ENCODE data around the gene CHST11.

Gene CHST11

DNA sequence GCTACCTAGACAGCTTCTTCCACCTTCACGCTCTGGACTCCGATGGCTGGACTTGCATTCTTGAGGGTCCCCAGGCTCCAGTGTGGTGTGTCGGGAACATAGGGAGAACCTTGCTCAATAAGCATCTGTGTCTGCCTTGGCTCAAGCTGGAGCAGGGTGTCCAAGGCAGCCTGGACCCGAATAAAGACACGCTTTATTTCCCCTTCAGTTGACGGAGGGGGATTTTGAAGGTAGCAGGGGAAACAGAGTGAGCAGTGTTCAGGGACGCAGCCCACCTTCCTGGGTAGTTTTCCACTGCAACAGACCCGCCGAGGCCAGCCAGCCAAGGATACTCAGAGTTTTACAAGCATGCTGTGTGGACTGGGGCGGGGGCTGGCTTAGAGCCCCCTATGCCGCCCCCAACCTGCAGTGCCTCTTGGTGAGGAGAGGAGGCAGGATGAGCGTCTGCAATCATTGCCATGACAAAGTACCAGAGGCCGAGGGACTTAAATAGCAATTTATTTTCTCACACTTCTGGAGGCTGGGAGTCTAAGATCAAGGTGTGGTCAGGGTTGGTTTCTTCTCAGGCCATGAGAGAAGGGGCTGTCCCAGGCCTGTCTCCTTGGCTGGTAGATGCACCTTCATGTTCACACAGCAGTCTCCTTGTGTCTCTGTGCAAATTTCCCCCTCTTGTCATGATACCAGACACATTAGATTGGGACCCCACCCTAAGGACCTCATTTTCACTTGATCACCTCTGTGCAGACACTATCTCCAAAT, 201.2 kb downstream of the CHST11 start:
- H3K4me3 Mint-ChIP-seq: no peak overlapping the region
- H3K27ac Mint-ChIP-seq: no peak overlapping the region
- H3K27me3 Mint-ChIP-seq: no peaks in the 10 kb centered on the region
- H3K9me3 Mint-ChIP-seq: no peaks in the 10 kb centered on the region
- peaks cover 24% of the 10 kb centered on the region for H3K4me1 Mint-ChIP-seq
- no peaks in the 10 kb centered on the region for H3K36me3 Mint-ChIP-seq

DNA sequence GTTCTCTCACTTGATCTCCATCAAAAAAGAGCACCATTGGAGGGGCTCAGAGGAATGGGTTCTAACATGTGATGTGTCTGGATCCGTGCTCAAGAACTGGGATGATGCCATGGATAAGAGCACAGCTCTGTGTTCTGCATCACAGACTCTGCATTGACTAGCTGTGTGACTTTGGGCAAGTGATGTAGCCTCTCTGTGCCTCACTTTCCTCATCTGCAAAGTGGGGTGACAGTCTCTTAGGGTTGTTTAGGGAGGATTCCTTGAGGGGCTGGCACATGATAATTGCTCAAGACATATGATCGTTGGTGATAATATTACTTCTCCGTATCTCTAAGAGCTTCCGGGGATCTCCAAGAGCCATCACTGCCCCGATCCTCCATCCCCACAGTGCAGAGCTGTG, 202.3 kb downstream of the CHST11 start:
- Mint-ChIP-seq H3K27me3 (no peaks in the 10 kb centered on the region), H3K36me3 (no peaks in the 10 kb centered on the region), H3K4me3 (no peak overlapping the region), H3K27ac (no peak overlapping the region), H3K4me1 (peaks cover 22% of the 10 kb centered on the region), H3K9me3 (no peaks in the 10 kb centered on the region)

DNA sequence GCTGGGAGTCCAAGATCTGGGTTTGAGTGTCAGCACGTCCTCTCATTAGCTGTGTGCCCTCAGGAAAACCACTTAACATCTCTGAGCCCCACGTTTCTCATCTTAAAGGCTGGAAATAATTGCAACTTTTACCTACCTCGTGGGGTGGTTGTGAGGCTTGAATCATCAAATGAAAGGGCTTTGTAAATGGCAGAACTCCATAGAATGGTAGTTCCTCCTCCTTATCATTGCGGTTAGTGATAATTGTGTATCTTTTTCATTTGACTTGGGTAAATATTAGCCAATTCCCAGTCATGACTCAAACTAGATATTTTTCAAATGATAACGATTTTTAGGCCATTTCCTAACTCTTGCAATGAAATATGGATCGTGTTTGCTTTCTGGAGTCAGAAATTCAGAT, 205.5 kb downstream of the CHST11 start:
- Mint-ChIP-seq H3K9me3 (no peaks in the 10 kb centered on the region), H3K27me3 (no peaks in the 10 kb centered on the region), H3K36me3 (peaks cover 2% of the 10 kb centered on the region), H3K4me1 (peaks cover 20% of the 10 kb centered on the region), H3K27ac (peak overlapping the region; percentile 1), H3K4me3 (no peak overlapping the region)

DNA sequence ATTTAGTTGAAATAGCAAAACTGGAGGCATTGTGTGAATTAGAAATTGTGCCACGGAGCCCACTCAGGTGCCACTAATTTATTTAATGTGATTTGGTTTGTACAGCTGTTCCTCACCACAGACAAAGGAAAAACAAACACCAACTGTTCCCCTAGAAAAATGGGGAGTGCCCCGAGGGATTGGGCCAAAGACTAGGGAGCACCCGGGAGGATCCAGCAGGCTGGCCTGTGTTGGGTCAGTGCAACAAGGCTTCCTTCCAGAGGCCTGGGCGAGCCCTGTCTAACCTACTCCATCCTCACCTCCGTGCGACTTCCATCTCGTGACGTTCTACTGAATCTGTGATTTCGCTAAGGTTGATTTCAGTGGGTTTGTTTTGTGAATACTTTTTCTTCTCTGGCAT, 206.2 kb downstream of the CHST11 start:
- Mint-ChIP-seq H3K27ac (no peak overlapping the region), H3K4me3 (no peak overlapping the region), H3K4me1 (peaks cover 20% of the 10 kb centered on the region), H3K27me3 (no peaks in the 10 kb centered on the region), H3K9me3 (no peaks in the 10 kb centered on the region), H3K36me3 (peaks cover 2% of the 10 kb centered on the region)

DNA sequence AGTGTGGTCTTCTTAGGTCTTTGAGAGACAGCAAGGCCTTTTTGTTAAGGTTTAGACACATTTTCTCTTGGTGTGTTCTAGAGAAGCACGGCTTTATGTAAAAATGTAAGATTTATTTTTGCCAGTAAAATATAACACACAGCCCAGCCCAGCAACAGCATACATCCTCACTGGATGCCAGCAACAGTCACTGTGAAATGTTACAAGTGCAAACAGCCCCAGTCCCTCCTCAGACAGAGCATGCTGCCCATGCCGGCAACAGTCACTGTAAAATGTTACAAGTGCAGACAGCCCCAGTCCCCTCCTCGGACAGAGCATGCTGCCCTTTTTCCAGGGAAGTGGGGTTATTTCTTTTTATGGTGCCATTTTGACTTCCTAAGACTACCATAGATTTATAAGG, 207.6 kb downstream of the CHST11 start:
- Mint-ChIP-seq H3K36me3 (peaks cover 2% of the 10 kb centered on the region), H3K27me3 (no peaks in the 10 kb centered on the region), H3K4me1 (peaks cover 25% of the 10 kb centered on the region), H3K4me3 (no peak overlapping the region), H3K27ac (no peak overlapping the region), H3K9me3 (no peaks in the 10 kb centered on the region)

DNA sequence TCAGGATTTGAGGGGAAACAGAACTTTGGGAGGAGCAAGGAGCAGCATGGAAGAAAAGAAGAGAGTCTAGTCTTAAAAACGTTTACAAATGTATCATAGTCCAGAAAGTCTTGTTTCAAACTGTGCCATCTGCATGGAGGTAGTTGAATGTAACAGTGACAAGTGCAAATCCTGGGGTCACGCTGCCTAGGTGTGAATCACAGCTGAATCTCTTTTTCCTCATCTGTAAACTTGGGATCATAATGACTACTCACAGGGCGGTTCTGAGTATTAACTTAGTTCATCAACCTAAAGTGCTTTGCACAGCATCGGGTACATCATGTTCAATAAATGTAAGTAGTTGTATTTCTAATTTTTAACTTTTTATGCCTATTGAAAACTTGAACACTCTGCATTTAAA, 208.5 kb downstream of the CHST11 start:
- no peaks in the 10 kb centered on the region for H3K27me3 Mint-ChIP-seq
- H3K4me1 Mint-ChIP-seq: peaks cover 34% of the 10 kb centered on the region
- no peaks in the 10 kb centered on the region for H3K9me3 Mint-ChIP-seq
- peaks cover 2% of the 10 kb centered on the region for H3K36me3 Mint-ChIP-seq
- H3K4me3 Mint-ChIP-seq: no peak overlapping the region
- peak overlapping the region; percentile 25 for H3K27ac Mint-ChIP-seq

DNA sequence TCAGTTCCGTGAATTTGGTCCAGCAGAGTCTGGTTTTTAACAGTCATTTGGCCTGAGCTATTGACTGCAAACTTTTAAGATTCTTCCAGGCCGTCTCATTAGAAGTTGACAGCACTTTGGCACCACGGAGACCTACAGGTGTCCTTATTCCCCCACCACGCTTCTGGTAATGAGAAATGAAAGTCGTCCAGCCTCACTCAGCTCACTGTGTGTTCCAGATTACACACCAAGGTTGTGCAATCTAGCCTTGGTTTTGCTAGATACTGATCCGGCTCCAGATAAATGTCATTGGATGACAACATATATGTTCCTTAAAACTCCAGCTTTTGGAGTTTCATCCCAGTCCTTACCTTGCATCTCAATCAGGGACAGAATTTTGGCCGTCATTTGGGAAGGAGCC, 210.4 kb downstream of the CHST11 start:
- H3K9me3 Mint-ChIP-seq: no peaks in the 10 kb centered on the region
- peaks cover 2% of the 10 kb centered on the region for H3K36me3 Mint-ChIP-seq
- no peak overlapping the region for H3K4me3 Mint-ChIP-seq
- H3K4me1 Mint-ChIP-seq: peaks cover 53% of the 10 kb centered on the region
- no peaks in the 10 kb centered on the region for H3K27me3 Mint-ChIP-seq
- no peak overlapping the region for H3K27ac Mint-ChIP-seq

DNA sequence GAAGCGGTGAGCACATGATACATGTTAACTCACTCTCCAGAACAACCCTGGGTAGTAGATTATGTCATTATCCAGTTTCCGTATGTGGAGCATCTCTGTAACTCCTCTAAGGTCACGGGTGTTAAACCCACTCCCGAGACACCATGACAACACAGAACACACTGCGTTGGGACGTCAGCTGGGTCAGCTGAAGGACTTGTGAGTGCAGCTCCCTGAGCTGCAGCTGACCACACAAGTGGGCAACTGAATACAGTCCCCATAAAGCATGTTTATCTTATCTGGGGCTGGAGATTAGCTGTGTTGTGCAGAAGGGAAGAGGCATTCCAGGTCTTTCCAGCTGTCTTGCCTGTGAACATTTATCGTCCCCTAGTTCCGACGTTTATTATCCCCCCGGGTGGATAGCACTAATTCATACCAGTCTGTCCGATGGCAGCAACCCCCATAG, 211.5 kb downstream of the CHST11 start:
- H3K4me3 Mint-ChIP-seq: no peak overlapping the region
- peaks cover 2% of the 10 kb centered on the region for H3K36me3 Mint-ChIP-seq
- H3K27ac Mint-ChIP-seq: peak overlapping the region; percentile 32
- H3K9me3 Mint-ChIP-seq: no peaks in the 10 kb centered on the region
- H3K4me1 Mint-ChIP-seq: peaks cover 60% of the 10 kb centered on the region
- no peaks in the 10 kb centered on the region for H3K27me3 Mint-ChIP-seq

DNA sequence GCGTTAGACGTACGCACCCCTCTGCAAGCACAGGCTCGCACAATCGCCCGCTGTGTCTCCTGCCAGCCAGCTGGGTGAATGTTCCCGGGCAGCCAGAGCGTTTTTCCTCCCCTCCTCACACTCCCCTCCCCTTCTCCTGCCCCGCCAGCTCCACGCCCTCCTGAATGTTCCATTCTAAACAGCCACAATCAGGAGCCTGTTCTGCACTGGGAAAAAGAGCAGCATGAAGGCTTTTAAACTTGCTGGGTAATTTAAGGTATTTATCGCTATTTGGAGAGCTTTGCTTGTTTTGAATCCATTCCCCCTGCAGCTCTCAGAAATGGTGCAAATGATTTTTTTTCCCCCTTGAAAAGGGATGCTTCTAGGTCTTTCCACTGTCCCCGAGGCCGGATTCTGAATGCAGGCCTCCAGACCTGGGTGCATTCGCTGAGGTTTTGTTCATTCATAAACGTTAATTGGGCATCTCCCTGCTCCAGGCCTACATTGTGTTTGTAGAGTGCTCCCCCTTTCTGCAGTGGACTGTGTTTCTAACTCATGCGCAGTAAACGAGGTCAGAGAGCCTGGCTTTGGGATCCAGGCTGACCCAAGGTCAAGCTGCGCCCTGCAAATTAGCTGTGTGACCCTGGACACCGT, 212.5 kb downstream of the CHST11 start:
- Mint-ChIP-seq H3K4me3 (no peak overlapping the region), H3K27me3 (no peaks in the 10 kb centered on the region), H3K9me3 (no peaks in the 10 kb centered on the region), H3K4me1 (peaks cover 65% of the 10 kb centered on the region), H3K36me3 (peaks cover 2% of the 10 kb centered on the region), H3K27ac (no peak overlapping the region)

DNA sequence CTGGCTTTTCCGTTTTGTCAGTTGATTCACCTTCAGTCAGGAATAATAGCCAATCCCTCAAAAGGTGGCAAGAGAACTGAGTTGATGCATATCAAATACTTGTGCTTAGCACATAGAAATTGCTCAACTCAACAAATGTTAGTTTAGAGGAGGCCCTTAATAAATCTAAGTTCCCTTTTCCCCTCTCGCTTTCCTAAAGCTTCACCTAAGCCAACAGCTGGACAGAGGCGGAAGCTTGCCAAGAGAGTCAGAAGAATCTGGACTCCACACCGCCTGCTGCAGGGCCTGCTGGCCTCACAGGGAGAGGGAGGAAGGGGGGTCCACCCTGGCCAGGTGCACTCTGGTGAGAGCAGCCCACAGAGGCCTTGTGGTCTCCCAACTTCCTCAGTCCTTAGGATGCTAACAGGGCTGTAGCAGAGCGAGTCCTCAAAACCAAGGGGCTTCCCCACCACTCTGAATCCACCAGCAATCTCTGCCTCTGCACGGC, 213.1 kb downstream of the CHST11 start:
- no peak overlapping the region for H3K27ac Mint-ChIP-seq

DNA sequence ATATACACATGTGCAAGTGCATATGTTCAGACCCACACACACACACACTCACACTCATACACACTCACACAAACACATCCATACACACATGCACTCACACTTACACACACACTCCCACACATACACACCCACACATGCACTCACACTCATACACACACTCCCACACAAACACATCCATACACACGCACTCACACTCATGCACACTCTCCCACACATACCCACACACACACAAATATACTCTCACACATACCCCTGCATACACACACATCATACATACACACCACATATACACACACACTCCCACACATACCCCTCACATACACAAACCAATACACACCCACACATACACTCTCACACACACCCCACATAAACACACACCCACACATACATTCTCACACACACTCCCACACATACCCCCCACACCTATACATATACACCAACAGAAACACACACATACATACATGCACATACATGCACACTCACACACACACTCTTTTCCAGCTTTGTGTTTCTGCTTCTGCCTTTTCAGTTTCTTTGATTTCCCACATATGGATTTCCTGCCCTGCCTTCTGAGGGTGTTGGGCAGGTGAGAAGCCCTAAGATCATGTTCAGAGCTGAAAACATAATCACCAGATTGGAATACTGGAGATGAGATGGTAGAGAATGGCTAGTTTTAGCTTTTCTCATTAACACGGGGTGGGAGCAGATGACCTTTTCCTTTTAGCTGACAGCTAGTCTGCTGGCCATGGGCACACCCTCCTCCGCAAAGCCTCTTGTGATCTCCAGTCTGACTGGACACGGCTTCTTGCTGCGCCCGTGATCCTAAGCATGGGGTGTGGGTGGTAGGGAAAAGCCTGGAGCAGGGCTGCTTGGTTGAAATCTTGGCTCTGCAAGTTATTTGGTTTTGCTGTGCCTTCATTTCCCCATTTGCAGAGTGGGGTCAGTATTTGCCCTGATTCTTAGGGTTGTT, 214.0 kb downstream of the CHST11 start:
- no peaks in the 10 kb centered on the region for H3K9me3 Mint-ChIP-seq
- peak overlapping the region; percentile 15 for H3K4me3 Mint-ChIP-seq
- peak overlapping the region; percentile 92 for H3K27ac Mint-ChIP-seq
- H3K27me3 Mint-ChIP-seq: no peaks in the 10 kb centered on the region
- H3K36me3 Mint-ChIP-seq: no peaks in the 10 kb centered on the region
- peaks cover 60% of the 10 kb centered on the region for H3K4me1 Mint-ChIP-seq

More for the DNA sequence above, 213.1 kb downstream of the CHST11 start:
- H3K27me3 Mint-ChIP-seq: no peaks in the 10 kb centered on the region
- H3K36me3 Mint-ChIP-seq: peaks cover 2% of the 10 kb centered on the region
- H3K4me3 Mint-ChIP-seq: no peak overlapping the region
- H3K9me3 Mint-ChIP-seq: no peaks in the 10 kb centered on the region
- H3K4me1 Mint-ChIP-seq: peaks cover 65% of the 10 kb centered on the region

DNA sequence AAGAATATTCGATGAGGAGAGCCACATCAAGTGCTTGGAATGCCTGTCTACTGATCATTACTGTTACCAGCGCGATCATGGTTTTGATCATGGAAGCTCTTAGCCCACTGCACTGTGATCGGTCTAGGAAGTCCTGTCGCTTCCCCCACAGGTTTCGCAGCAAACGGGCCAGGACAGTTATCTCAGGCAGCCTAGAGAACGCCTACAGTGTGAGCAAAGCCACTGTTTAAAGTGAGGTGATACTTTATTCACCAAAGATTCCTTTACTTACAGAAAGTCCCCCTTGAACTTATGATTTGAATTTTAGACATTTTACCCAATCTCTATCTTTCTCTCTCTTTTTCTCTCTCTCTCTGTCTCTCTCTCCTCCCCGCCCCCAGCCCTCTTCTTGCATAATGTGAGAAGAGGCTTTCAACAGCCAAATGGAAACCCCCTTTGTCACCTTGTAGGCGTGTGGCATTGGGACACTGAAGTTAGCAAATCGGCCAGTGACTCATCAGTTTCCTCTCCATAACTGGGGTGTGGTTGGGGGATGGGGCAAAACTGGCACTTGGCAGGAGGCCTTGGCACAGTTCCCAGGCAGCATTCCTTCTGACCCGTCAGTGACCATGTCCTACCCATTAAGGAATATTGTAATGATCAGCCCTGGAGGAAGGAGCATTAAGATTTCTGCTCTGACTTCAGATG, 214.8 kb downstream of the CHST11 start:
- H3K9me3 Mint-ChIP-seq: no peaks in the 10 kb centered on the region
- H3K36me3 Mint-ChIP-seq: no peaks in the 10 kb centered on the region

DNA sequence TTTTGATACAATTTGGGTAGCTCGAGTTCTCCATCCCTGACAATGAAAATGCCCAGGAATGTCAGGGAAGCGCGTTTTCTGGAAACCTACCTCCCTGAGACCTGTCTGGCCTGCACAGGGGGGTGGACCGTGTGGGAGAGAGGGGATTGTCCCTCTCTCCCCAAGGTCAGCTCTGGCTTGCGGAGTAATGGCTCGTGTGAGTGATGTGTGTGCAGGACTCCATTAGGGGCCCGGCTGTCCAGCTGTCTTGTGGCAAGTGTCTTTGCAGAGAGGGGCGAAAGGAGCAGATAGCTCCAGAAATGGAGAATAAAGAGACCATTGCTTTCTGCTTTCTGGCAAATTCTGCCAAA, 215.3 kb downstream of the CHST11 start:
- Mint-ChIP-seq H3K36me3 (no peaks in the 10 kb centered on the region), H3K9me3 (no peaks in the 10 kb centered on the region), H3K27me3 (no peaks in the 10 kb centered on the region), H3K4me3 (peak overlapping the region; percentile 15), H3K4me1 (peaks cover 60% of the 10 kb centered on the region), H3K27ac (peak overlapping the region; percentile 92)

More for the DNA sequence above, 214.8 kb downstream of the CHST11 start:
- Mint-ChIP-seq H3K27ac (peak overlapping the region; percentile 92), H3K4me3 (peak overlapping the region; percentile 15), H3K27me3 (no peaks in the 10 kb centered on the region), H3K4me1 (peaks cover 57% of the 10 kb centered on the region)

DNA sequence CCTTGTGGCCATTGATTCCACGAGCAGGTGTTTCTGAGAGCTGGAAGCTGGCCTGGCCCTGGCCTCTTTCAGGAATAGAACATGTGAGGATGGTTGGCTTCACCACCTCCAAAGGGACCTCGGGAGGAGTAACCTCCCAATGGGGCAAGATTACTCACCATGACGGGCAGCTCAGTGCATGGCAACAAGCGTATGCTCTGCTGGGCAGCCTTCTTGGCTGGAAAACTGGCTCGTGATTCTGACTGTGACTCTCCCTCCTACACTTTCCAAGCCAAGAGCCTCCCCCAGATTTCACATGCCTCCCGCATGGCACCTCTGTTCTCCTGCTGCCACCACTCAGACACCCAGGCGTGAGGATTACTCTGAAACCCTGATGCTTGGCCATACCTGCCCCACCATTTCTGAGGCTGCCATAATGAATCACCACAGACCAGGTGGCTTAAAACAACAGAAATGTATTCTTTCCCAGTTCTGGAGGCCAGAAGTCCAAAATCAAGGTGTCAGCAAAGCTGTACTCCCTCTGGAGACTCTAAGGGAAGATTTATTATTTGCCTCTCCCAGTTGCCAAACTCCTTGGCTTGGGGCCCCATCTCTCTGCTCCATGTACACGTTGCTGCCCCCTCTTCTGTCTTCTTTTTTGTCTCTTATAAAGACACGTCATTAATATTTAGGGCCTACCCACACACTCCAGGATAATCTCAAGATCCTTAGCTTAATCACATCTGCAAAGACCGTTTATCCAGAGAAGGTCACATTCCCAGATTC, 215.9 kb downstream of the CHST11 start:
- Mint-ChIP-seq H3K4me1 (peaks cover 66% of the 10 kb centered on the region), H3K27me3 (no peaks in the 10 kb centered on the region), H3K27ac (peak overlapping the region; percentile 95)

More for the DNA sequence above, 215.9 kb downstream of the CHST11 start:
- Mint-ChIP-seq H3K9me3 (no peaks in the 10 kb centered on the region), H3K4me3 (no peak overlapping the region), H3K36me3 (no peaks in the 10 kb centered on the region)

Data from activated naive CD4-positive, alpha-beta T cell treated with anti-CD3 and anti-CD28 coated beads, Interleukin-2, amount 50 U/mL, for 24 hours (primary cell).